Neural cell (in vitro differentiated cells): ENCODE measurements around the gene TET2. TPM values are rescaled to one million over a fixed set of nuclear protein-coding genes. Genes with fewer than 3 reads are reported as not detected.

Experiments used
- H2AFZ ChIP-seq: fragments of 200-600, 300-800 bp; sonication (generic), shearing (Covaris generic); 2 replicates; pipeline ENCODE4 v1.6.0; 2014; ENCODE audit warnings: low read depth, mild to moderate bottlenecking, antibody characterized with exemption, low read length, moderate library complexity
- H3F3A ChIP-seq: fragments of 200-600 bp; shearing (Covaris generic); 2 replicates; pipeline ENCODE4 v1.6.1; 2016; ENCODE audit warnings: mild to moderate bottlenecking, moderate library complexity, mixed read lengths, antibody characterized with exemption, low read length; ENCODE audit not compliant: insufficient read depth, poor library complexity, severe bottlenecking
- H3K27ac ChIP-seq: fragments of 200-600, 300-800 bp; sonication (generic), shearing (Covaris generic); 2 replicates; pipeline ENCODE4 v1.5.1; 2014; ENCODE audit warnings: mild to moderate bottlenecking, low read length, moderate library complexity
- H3K27me3 ChIP-seq: fragments of 300-800, 200-600 bp; sonication (generic), shearing (Covaris generic); 2 replicates; pipeline ENCODE4 v1.6.0; 2014; ENCODE audit warnings: mild to moderate bottlenecking, low read depth, low read length, moderate library complexity; ENCODE audit not compliant: insufficient read depth
- H3K36me3 ChIP-seq: fragments of 300-800, 200-600 bp; sonication (generic), shearing (Covaris generic); 2 replicates; pipeline ENCODE4 v1.5.1; 2014; ENCODE audit warnings: mild to moderate bottlenecking, antibody characterized with exemption, low read length, moderate library complexity; ENCODE audit not compliant: insufficient read depth
- H3K4me2 ChIP-seq: fragments of 300-800, 200-600 bp; sonication (generic), shearing (Covaris generic); 2 replicates; pipeline ENCODE4 v1.6.0; 2014; ENCODE audit warnings: mild to moderate bottlenecking, low read length
- H3K4me3 ChIP-seq: fragments of 300-800, 200-600 bp; sonication (generic), shearing (Covaris generic); 2 replicates; pipeline ENCODE4 v1.5.1; 2014; ENCODE audit warnings: mild to moderate bottlenecking, low read length, moderate library complexity
- H3K79me2 ChIP-seq: fragments of 200-600 bp; shearing (Covaris generic); replicated peaks from 2 replicates; pipeline ENCODE4 v1.6.0; 2014; ENCODE audit warnings: mild to moderate bottlenecking, low read length, moderate library complexity; ENCODE audit not compliant: insufficient read depth
- H3K9ac ChIP-seq: fragments of 300-800, 200-600 bp; sonication (generic), shearing (Covaris generic); 2 replicates; pipeline ENCODE4 v1.6.1; 2016; ENCODE audit warnings: mild to moderate bottlenecking, low read length, mixed read lengths
- H3K9me2 ChIP-seq: fragments of 200-600 bp; shearing (Covaris generic); 2 replicates; pipeline ENCODE4 v1.6.1; 2016; ENCODE audit warnings: mild to moderate bottlenecking, low read length, mixed read lengths; ENCODE audit not compliant: insufficient read depth
- H3K9me3 ChIP-seq: fragments of 200-600, 300-800 bp; sonication (generic), shearing (Covaris generic); 2 replicates; pipeline ENCODE4 v1.6.1; 2016; ENCODE audit warnings: mild to moderate bottlenecking, mixed run types, low read length, moderate library complexity, mixed read lengths
- H4K20me1 ChIP-seq: fragments of 200-600 bp; shearing (Covaris generic); 2 replicates; pipeline ENCODE4 v1.6.1; 2016; ENCODE audit warnings: mild to moderate bottlenecking, mixed run types; ENCODE audit not compliant: insufficient read depth
- CTCF ChIP-seq: fragments of 450-650 bp; IDR thresholded peaks from 2 replicates; pipeline ENCODE4 v1.5.1; 2014; ENCODE audit warnings: antibody characterized with exemption, mild to moderate bottlenecking, moderate library complexity; ENCODE audit not compliant: poor library complexity, severe bottlenecking
- EP300 ChIP-seq: fragments of 450-650 bp; conservative IDR thresholded peaks from 2 replicates; pipeline ENCODE4 v1.6.1; 2014; ENCODE audit warnings: antibody characterized with exemption, mild to moderate bottlenecking, moderate library complexity; ENCODE audit not compliant: poor library complexity, severe bottlenecking
- EZH2 ChIP-seq: fragments of 200-600, 300-800 bp; shearing (Covaris generic), sonication (generic); IDR thresholded peaks from 2 replicates; pipeline ENCODE4 v1.6.1; 2014; ENCODE audit warnings: antibody characterized with exemption, low read length, borderline replicate concordance, mild to moderate bottlenecking; ENCODE audit not compliant: insufficient read depth, poor library complexity, severe bottlenecking
- MXI1 ChIP-seq: fragments of 450-650 bp; conservative IDR thresholded peaks from 2 replicates; pipeline ENCODE4 v1.6.1; 2014; ENCODE audit warnings: antibody characterized with exemption, mild to moderate bottlenecking; ENCODE audit not compliant: poor library complexity, severe bottlenecking
- POLR2AphosphoS5 ChIP-seq: IDR thresholded peaks from 2 replicates; pipeline ENCODE4 v1.6.1; 2012
- RAD21 ChIP-seq: fragments of 450-650 bp; conservative IDR thresholded peaks from 2 replicates; pipeline ENCODE4 v1.6.1; 2014; ENCODE audit warnings: antibody characterized with exemption, mild to moderate bottlenecking, moderate library complexity
- REST ChIP-seq: IDR thresholded peaks from 2 replicates; pipeline ENCODE4 v1.6.1; 2012; ENCODE audit warnings: borderline replicate concordance
- SMC3 ChIP-seq: fragments of 450-650 bp; conservative IDR thresholded peaks from 2 replicates; pipeline ENCODE4 v1.6.1; 2014; ENCODE audit warnings: antibody characterized with exemption, mild to moderate bottlenecking, moderate library complexity; ENCODE audit not compliant: poor library complexity
- TAF1 ChIP-seq: IDR thresholded peaks from 2 replicates; pipeline ENCODE4 v1.6.1; 2012; ENCODE audit warnings: low read depth
- polyA plus RNA-seq: library from polyadenylated mRNA; depleted of rRNA; stranded (reverse); fragments of >200 nt; gene quantifications from 2 replicates; pipeline ENCODE4 v1.2.3, GENCODE V29; 2014

TET2 gene
- polyA plus RNA-seq, 1 donor from 2014 or later: 27.1 TPM

DNA sequence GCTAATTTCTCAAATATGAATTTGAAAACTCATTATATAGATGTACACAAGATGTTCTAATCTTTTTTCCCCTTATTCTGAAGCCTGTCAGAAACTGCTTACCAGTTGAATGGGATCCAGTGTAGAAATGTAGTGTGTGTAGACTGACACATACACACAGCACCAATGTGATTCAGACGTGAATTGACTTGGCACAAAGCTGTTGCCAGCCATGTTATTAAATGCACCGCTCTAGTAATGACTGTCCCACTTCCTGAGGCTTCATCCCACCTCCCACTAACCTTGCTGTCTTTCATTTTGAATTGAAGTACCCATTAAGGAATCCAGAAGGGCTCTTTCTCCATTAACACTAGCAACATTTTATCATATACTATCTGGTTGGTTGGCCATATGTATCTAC lies 180.5 kb downstream of the TET2 start:
- Histone ChIP-seq H3K9me2 (no peaks in the 10 kb centered on the region), H3F3A (no peaks in the 10 kb centered on the region), H3K9ac (no peak overlapping the region), H3K9me3 (no peaks in the 10 kb centered on the region), H3K4me2 (no peak overlapping the region), H3K79me2 (no peaks in the 10 kb centered on the region), H3K36me3 (no peaks in the 10 kb centered on the region), H3K4me3 (no peak overlapping the region), H4K20me1 (no peaks in the 10 kb centered on the region), H2AFZ (no peak overlapping the region), H3K27me3 (no peaks in the 10 kb centered on the region), H3K27ac (peak overlapping the region; percentile 86)
- TF ChIP-seq MXI1 (no peak), EZH2 (no peak), SMC3 (no peak), CTCF (no peak), REST (no peak), TAF1 (no peak)

- H3F3A ChIP-seq: no peaks in the 10 kb centered on the region
- no peaks in the 10 kb centered on the region for H3K36me3 ChIP-seq
- H3K27me3 ChIP-seq: no peaks in the 10 kb centered on the region
- H3K4me2 ChIP-seq: no peak overlapping the region
- peak overlapping the region; percentile 31 for H3K4me3 ChIP-seq
- peak overlapping the region; percentile 86 for H3K27ac ChIP-seq
- H3K9ac ChIP-seq: no peak overlapping the region
- no peaks in the 10 kb centered on the region for H3K9me3 ChIP-seq
- H2AFZ ChIP-seq: no peak overlapping the region
- H3K79me2 ChIP-seq: no peaks in the 10 kb centered on the region
- H3K9me2 ChIP-seq: no peaks in the 10 kb centered on the region
- TF ChIP-seq MXI1 (no peak), EZH2 (no peak), POLR2AphosphoS5 (no peak), REST (no peak), TAF1 (no peak), CTCF (no peak), RAD21 (no peak), SMC3 (no peak), EP300 (no peak)
- H4K20me1 ChIP-seq: no peaks in the 10 kb centered on the region
Observed at GRCh38 chr4:105327956-105328355, 181.3 kb downstream of the TET2 start.
